ENCODE results near the gene FGD3.

DNA sequence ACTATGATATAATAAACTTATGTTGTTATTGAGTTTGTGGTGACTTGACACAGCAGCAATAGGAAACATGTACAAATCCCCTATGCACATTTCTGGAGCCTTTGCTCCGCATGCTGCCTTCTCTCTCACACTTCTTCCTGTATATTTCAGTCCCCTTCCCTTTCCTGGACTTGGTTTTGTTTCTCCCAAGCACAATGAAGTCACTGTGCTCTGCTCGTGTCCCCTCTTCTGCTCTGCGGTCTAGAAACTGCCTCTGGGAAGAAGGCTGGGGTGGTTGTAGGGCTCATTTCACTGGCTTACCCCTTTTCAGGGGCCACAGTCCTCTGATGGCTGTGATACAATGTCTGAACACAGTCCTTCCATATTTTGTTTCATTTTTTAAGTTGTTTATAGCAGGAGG, 15.7 kb upstream of the FGD3 start:
- no peak for TF ChIP-seq CTCF (IDR thresholded peaks at IDR 0.05; ENCODE audit: poor library complexity)
- TF ChIP-seq EZH2 (IDR thresholded peaks at IDR 0.05; ENCODE audit: borderline replicate concordance) = no peak
